ENCODE results near the gene NFIA. TPM values are rescaled to one million over a fixed set of nuclear protein-coding genes. Genes with fewer than 3 reads are reported as not detected.

The NFIA gene
- total RNA-seq, 1 experiment from 2014 or later = 0.35 TPM

GRCh38 chr1:61357539-61357938 is 275.2 kb downstream of the NFIA start:
- no peaks in the 10 kb centered on the region for H3K9me3 ChIP-seq (ENCODE audit: control insufficient read depth, low read depth, low read length)
- no peaks in the 10 kb centered on the region for H3K23me2 ChIP-seq (ENCODE audit: insufficient read length, low read depth, low read length, poor library complexity, severe bottlenecking)
- no peak overlapping the region for H3K27ac ChIP-seq (ENCODE audit: insufficient read length, low read depth, low read length)
- no peaks in the 10 kb centered on the region for H3K27me3 ChIP-seq (ENCODE audit: insufficient read depth, low read length)
- H3K56ac ChIP-seq (ENCODE audit: insufficient read length, low read depth, low read length) = no peak overlapping the region
- H4K91ac ChIP-seq (ENCODE audit: insufficient read length, low read depth, low read length) = no peak overlapping the region
- H3K4me1 Mint-ChIP-seq = peaks cover 23 to 30% of the 10 kb centered on the region in 2 experiments
- no peak overlapping the region for H3K18ac ChIP-seq (ENCODE audit: insufficient read length, low read depth, low read length)
- no peaks in the 10 kb centered on the region for H4K20me1 ChIP-seq (ENCODE audit: control insufficient read depth, insufficient read depth, insufficient read length)
- no peak overlapping the region for H2BK12ac ChIP-seq (ENCODE audit: insufficient read length, low read depth, low read length)
- no peak overlapping the region for H3K4me3 Mint-ChIP-seq
- no peaks in the 10 kb centered on the region; the same call in 1 of the 2 replicates for H3K27me3 Mint-ChIP-seq (ENCODE audit: low read depth)
- no peak overlapping the region for H2BK15ac ChIP-seq (ENCODE audit: low read depth, low read length)
- H4K8ac ChIP-seq (replicated peaks; ENCODE audit: insufficient read length, low read depth, low read length) = no peak overlapping the region
- no peaks in the 10 kb centered on the region for H3K9me3 Mint-ChIP-seq
- H3K4me2 ChIP-seq (ENCODE audit: insufficient read depth, insufficient read length, low read length) = no peak overlapping the region
- peaks cover 6% of the 10 kb centered on the region; the same call in 1 of the 2 replicates for H3K4me1 ChIP-seq (ENCODE audit: insufficient read depth, low read length)
- no peaks in the 10 kb centered on the region for H3K79me1 ChIP-seq (ENCODE audit: insufficient read depth, low read depth, low read length, poor library complexity, severe bottlenecking)
- H3K36me3 Mint-ChIP-seq (ENCODE audit: insufficient read depth in 1 of 3, low read depth in 3 of 3) = no peaks in the 10 kb centered on the region
- no peak overlapping the region for H2BK20ac ChIP-seq (ENCODE audit: low read depth, low read length, poor library complexity, severe bottlenecking)
- H3T11ph ChIP-seq (ENCODE audit: low read length) = no peak overlapping the region
- no peak overlapping the region for H2BK120ac ChIP-seq (ENCODE audit: low read depth, low read length, poor library complexity, severe bottlenecking)
- no peak overlapping the region for H4K5ac ChIP-seq (ENCODE audit: insufficient read length, low read depth, low read length)
- DNase-seq = no peak
- no peak overlapping the region for H2AFZ ChIP-seq (ENCODE audit: low read length)
- H3K9ac ChIP-seq (ENCODE audit: extremely low read depth, insufficient read length, low read length) = no peak overlapping the region
- TF ChIP-seq CTCF (conservative IDR thresholded peaks at IDR 0.05) = no peak
- H3K14ac ChIP-seq (ENCODE audit: insufficient read depth, low read length) = no peak overlapping the region
- no peak overlapping the region for H3K4ac ChIP-seq (ENCODE audit: low read depth, low read length)
- no peak overlapping the region for H2AK5ac ChIP-seq (ENCODE audit: insufficient read length, low read length)
- H3K79me2 ChIP-seq (ENCODE audit: insufficient read depth, low read length) = no peaks in the 10 kb centered on the region; the same call in 1 of the 2 replicates
- WGBS (ENCODE audit: extremely low coverage, insufficient read length, low lambda C conversion rate) = no CpG with 5 or more reads among the region's 5 CpGs
- no peak overlapping the region for H3K27ac Mint-ChIP-seq
- no peak overlapping the region for H2BK5ac ChIP-seq (ENCODE audit: insufficient read length, low read length)
- no peak overlapping the region for H3K23ac ChIP-seq (ENCODE audit: insufficient read length, low read depth, low read length)

Data from H9 (cell line).